Dermis blood vessel endothelial cell (primary cell): Measurements from ENCODE around the gene CHD9. TPM values are rescaled to one million over a fixed set of nuclear protein-coding genes. Genes with fewer than 3 reads are reported as not detected.

Source experiments
- DNase-seq: peaks from one replicate; pipeline ENCODE4 v3.0.0; 2010
- total RNA-seq: library from RNA; depleted of rRNA; stranded (reverse); fragments of >200 nt; gene quantifications from 2 replicates; pipeline ENCODE4 v1.2.3, GENCODE V29; 2014

Gene CHD9
- total RNA-seq, 1 donor from 2014 or later: 95.0 TPM

DNA sequence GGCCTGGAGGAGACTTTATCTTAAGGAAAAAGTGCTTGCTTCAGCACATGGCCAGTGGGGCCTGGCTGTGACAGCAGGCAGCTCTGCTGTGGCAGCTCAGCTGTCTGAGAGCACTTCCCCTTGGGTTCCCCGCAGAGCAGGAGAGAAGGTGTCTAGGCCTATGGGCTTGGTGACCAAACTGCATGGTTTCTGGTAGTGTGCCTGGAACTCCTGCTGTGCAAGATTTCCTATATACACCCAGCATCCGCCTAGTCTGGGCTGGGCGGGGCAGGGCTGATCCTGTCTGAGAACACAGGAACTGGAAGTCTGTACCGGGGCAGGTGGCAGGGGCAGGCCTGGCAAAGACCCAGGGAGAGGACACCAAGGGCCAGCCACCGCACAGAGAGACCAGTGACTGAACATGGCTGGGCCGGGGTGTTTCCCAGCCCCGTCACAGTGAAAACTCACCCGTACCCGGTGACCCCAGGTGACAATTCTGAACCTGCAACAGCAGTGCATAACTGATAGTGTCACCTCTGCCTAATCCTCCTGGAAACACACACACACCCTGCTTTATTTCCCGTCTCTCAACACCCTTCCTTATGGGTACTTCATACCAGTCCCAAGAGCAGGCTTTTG is 39.3 kb downstream of the CHD9 start:
- peak; percentile 72 for DNase-seq

DNA sequence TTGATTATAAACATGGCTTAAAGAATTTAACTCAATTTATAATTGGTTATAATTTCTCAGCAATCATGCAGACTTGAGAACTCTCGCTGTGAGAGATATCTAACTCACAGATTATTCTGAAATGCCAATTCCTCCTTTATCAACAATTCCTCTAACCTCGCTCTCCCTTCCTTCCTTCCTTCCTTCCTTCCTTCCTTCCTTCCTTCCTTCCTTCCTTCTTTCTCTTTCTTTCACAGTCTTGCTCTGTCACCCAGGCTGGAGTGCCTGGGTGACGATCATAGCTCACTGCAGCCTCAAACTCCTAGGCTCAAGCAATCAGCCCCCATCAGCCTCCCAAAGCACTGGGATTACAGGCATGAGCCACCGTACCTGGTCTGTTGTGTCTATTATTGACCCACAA is 42.4 kb downstream of the CHD9 start:
- no peak for DNase-seq

DNA sequence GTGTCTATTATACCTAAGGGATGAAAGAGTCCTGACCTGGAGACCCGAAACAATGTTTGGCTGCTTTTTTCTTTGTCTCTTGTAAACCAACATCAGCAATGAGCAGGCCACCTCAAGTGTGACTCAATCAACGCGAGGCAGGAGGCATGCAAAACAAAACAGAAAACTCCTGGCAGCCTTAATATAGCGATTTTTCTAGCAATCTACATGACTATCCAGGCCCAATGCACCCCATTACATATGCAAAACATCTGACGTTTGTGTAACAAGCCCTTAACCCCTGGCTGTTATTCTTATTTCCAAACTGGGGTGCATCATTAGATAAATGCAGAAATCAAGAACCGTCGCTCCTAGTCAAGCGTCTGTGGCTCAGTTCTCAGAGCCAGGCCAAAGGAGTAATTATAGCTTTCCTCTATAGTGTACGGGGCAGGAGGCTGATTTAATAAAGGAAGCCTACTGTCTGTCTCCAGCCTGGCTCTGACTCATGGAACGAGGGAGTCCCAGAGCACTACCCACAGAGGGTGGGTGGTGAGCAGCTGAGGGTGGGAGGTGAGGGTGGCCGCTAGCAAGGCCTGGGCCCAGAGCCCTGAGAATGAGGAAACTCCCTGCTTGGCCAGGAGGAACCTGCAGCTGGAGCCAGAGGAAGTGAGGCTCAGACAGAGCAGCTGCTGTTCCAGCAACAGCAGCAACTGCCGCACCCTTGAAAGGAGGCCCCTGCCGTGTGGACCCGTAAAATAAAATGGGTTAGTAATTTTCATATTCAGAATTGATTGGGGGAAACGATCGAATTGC is 43.9 kb downstream of the CHD9 start:
- peak; percentile 92 for DNase-seq

- peak; percentile 93 for DNase-seq
Measured at GRCh38 chr16:53099318-53100130, 44.7 kb downstream of the CHD9 start.

DNA sequence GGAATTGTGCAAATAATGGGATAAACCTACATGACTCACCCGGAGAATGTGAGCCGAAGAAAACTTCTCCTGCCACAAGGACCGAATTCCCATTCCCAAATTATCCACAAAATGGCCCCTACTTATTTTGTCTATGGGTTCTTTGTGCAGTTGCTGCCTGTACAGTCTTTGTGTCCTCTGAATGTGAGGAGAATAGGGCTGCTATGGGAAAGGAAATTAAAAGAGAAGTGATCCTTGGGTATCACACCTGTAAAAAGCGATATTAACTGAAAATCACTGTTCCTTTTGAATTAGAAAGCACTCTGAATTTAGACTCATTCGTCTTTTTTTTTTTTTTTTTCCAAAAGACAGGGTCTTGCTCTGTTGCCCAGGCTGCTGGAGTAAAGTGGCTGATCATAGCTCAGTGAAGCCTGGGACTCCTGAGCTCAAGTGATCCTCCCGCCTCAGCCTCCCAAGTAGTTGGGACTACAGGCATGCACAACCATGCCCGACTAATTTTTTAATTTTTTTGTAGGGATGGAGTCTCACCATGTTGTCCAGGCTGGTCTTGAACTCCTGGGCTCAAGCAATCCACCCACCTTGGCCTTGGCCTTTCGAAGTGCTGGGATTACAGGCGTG is 45.4 kb downstream of the CHD9 start:
- no peak for DNase-seq

DNA sequence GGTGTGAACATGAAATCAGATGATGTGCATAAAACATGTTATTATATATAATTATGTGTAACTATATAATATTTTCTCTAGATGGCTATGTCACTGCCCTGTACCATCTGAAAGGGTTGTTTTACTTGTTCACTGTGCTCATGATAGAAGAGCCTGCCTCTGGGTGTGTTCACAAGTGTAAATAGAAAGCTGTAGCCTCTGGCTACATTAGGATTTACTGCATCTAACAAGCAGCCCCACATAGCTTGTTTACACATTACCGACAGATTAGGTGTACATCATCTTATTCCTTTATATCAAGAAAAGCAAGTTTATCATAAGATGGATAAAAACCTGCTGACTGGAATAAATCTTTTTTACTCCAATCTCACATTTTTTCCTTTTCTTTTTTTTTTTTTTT is 46.1 kb downstream of the CHD9 start:
- no peak for DNase-seq

DNA sequence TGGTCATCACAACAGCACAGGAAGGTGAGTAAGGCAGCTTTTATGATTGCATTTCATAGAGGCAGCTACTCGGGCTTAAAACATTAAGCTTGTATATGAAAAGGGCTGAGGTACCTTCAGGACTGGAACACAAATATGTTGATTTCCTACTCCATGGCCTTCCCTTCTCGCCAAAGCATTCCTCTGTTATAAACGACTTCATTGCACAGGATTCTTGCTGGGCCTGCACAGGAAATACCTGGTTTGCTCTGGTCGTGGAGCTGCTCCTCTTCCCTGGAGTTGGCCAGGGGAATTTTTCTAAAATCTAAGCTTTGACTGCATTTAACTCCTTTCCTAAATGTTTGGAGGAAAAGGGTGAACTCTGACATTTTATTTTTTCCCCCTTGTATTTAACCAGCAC is 49.0 kb downstream of the CHD9 start:
- DNase-seq: peak; percentile 24

DNA sequence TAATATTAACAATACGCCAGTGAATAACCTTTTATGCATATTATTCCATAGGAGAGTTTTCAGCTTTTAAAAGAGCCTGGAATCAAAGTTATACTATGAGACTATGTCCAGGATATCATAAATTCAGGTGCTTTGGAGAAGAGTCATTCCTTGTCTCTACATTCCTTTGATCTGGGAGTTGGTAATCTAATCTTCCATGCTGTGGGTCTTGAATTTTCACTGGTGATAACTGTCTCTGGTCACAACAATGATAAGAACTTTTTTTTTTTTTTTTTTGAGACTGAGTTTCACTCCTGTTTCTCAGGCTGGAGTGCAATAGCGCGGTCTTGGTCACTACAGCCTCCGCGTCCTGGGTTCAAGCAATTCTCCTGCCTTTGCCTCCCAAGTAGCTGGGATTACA is 50.8 kb downstream of the CHD9 start:
- DNase-seq: no peak

- DNase-seq: no peak
Measured at GRCh38 chr16:53111078-53111791, 56.4 kb downstream of the CHD9 start.

DNA sequence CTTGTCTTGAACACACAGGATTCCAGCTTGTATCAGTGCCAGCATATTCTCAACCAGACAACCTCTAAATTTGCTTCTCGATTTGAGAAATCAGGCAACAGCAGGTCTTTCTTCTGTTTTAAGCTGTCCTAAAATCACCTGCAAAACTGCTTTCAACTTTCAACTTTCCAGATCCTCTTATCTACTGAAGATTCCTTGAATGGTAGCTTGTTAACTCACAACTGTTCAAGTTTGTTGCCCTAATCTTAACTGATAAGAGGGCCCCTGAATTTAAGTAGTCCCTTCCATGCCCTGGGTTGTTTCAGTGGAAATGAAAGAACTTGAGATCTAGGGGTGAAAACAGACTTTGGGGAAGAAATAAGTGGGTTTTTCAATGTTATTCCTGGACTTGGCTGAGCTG is 57.2 kb downstream of the CHD9 start:
- no peak for DNase-seq

- DNase-seq: no peak
Measured at GRCh38 chr16:53115047-53115446, 60.3 kb downstream of the CHD9 start.

DNA sequence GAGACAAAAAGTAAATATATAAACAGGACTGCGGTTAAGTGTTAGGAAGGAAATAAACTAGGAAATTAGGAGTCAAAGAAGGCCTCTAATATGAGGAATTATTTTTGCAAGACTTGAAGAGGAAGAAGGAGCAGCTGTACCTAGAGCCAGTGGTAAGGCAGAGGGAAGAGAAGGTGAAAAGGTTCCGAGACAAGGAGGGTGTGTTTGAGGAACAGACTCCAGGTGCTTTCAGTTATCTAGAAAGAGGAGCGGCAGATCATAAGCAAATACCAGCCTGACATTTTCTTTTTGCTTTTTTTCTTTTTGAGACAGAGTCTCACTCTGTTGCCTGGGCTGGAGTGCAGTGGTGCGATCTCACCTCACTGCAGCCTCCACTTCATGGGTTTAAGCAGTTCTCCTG is 61.0 kb downstream of the CHD9 start:
- no peak for DNase-seq

GRCh38 chr16:53121043-53121620 is 66.3 kb downstream of the CHD9 start:
- no peak for DNase-seq

- no peak for DNase-seq
Measured at GRCh38 chr16:53121661-53122060, 66.9 kb downstream of the CHD9 start.

- DNase-seq: no peak
Measured at GRCh38 chr16:53123747-53124146, 69.0 kb downstream of the CHD9 start.

GRCh38 chr16:53126390-53126789 is 71.6 kb downstream of the CHD9 start:
- no peak for DNase-seq

DNA sequence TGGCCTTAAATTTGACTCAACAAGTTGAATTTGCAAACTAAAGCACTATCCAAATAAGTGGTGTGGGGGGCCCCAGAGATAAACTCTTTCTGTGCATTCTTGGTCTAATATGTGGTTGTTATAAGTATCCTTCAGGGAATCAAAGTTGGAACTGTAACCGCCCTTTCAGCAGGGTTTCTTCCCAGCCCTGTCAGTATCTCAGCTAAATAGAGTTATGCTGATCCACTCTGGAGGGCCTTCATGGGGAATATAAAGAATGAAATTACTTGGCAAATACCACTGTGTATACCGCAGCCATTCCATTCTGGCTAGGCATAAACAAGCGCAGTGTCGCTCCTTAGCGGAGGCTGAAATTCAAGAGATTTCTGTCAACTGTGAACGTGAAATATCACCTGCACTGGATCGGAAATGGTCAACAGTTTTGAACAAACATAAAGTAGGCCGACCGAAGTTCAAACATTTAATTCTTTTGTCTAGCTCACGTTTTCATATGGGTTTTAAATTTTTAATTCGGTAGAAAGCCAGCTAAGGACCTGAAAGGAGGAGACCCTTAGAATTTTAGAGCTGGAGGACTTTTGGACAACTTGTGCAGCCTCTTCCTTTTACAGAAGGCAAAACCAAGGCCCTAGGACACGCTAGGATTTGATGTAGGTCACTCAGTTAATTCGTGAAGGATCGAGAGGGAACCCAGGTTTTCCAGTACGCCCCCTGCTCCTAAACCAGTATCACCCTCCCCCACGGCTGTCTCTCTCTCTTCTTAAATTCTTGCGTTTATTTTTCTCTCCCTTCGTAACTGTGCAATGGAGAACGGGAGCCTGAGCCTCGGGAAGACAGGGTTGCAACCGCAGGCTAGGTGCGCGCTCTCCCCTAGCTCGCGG is 74.7 kb downstream of the CHD9 start:
- DNase-seq: no peak

GRCh38 chr16:53130159-53131049 is 75.6 kb downstream of the CHD9 start:
- peak; percentile 97 for DNase-seq

DNA sequence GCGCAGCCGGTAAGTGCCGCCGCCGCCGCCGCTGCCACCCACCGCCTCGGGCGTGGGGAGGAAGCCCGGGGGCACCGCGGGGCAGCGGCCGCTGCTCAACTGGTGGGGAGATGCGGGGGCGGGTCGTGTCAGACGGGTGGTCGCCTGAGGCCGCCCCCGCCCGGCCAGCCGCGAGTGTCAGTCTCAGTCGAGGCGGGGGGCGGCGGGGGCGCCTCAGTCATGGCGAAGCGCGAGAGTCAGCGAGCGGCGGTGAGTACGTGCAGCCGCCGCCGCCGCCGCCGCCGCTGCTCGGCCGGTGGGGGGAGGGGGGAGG is 76.2 kb downstream of the CHD9 start:
- no peak for DNase-seq
